ENCODE measurements around the gene MDM4.

Gene MDM4

GRCh38 chr1:204487256-204487615 lies 29.0 kb upstream of the MDM4 start:
- POLR2A ChIA-PET (ENCODE audit: low non-redundant PET) = no interaction called here
- CTCF ChIA-PET = interaction anchor here (0.7 to 1.2 kb wide), 4 partner anchors 12 to 277 kb away, joined by 3 read pairs; no protein-coding TSS in a partner anchor
- no peak for DNase-seq (ENCODE audit: low spot score)
- TF ChIP-seq CTCF (conservative IDR thresholded peaks at IDR 0.05; ENCODE audit: low read depth) = no peak
- no peak overlapping the region for H3K27ac ChIP-seq

GRCh38 chr1:204491655-204492054 lies 24.6 kb upstream of the MDM4 start:
- H3K27ac ChIP-seq = no peak overlapping the region
- ChIA-PET POLR2A (ENCODE audit: low non-redundant PET) (no interaction called here), CTCF (interaction anchor here (0.6 to 4.0 kb wide), 5 partner anchors 11 to 128 kb away, joined by 3 to 37 read pairs (median 3); no protein-coding TSS in a partner anchor)

GRCh38 chr1:204493145-204493983 lies 22.8 kb upstream of the MDM4 start:
- H3K27ac ChIP-seq = peak overlapping the region; percentile 94
- ChIA-PET POLR2A (ENCODE audit: low non-redundant PET) (interaction anchor here (0.5 to 1.3 kb wide), 5 partner anchors 14 to 115 kb away, joined by 3 to 10 read pairs (median 4); no protein-coding TSS in a partner anchor), CTCF (interaction anchor here (0.7 to 4.4 kb wide), 19 partner anchors 10 to 116 kb away, joined by 3 to 41 read pairs (median 6); no protein-coding TSS in a partner anchor)
- TF ChIP-seq CTCF (conservative IDR thresholded peaks at IDR 0.05; ENCODE audit: low read depth) = no peak
- peak; percentile 81 for DNase-seq (ENCODE audit: low spot score)

More at GRCh38 chr1:204491655-204492054, 24.6 kb upstream of the MDM4 start:
- TF ChIP-seq CTCF (conservative IDR thresholded peaks at IDR 0.05; ENCODE audit: low read depth) = no peak
- DNase-seq (ENCODE audit: low spot score) = no peak

- TF ChIP-seq CTCF (conservative IDR thresholded peaks at IDR 0.05; ENCODE audit: low read depth) = no peak
- peak overlapping the region; percentile 94 for H3K27ac ChIP-seq
- DNase-seq (ENCODE audit: low spot score) = no peak
- ChIA-PET POLR2A (ENCODE audit: low non-redundant PET) (interaction anchor here (0.5 to 1.3 kb wide), 5 partner anchors 14 to 116 kb away, joined by 3 to 10 read pairs (median 4); no protein-coding TSS in a partner anchor), CTCF (interaction anchor here (0.7 to 4.4 kb wide), 23 partner anchors 9 to 116 kb away, joined by 3 to 41 read pairs (median 4); no protein-coding TSS in a partner anchor)
Observed at GRCh38 chr1:204493984-204494280, 22.3 kb upstream of the MDM4 start.

GRCh38 chr1:204494281-204495077 lies 21.7 kb upstream of the MDM4 start, which contains the start of gene PIK3C2B:
Gene PIK3C2B, minus strand, starts transcription at chr1:204494805. Its CDS starts 25,003 bp downstream, at chr1:204469802.
- peak within 1 kb of the TSS; percentile 94 for H3K27ac ChIP-seq
- peak; percentile 58 for TF ChIP-seq CTCF (conservative IDR thresholded peaks at IDR 0.05; ENCODE audit: low read depth)
- POLR2A ChIA-PET (ENCODE audit: low non-redundant PET) = interaction anchor here (0.5 to 1.3 kb wide), 5 partner anchors 15 to 117 kb away, joined by 3 to 10 read pairs (median 4); no protein-coding TSS in a partner anchor
- DNase-seq (ENCODE audit: low spot score) = peak; percentile 97
- CTCF ChIA-PET = interaction anchor here (0.7 to 4.4 kb wide), 28 partner anchors 8 to 877 kb away, joined by 3 to 41 read pairs (median 4); partner anchors contain the start of gene GOLT1A

All from RWPE1 (cell line).